HL-60/S4 treated with phorbol 12-myristate 13-acetate at 8.2 ng/mL for 4 days and 3 days (cell line): ENCODE data around the gene PIGA.

Experiments
- in situ Hi-C: fragments of 300-500 bp; cut with MboI; formaldehyde crosslinking; loops from 2 replicates; pipeline ENCODE4 v1.15.0; 2022; ENCODE audit warnings: low sequenced_read_pairs

The PIGA gene, protein sequence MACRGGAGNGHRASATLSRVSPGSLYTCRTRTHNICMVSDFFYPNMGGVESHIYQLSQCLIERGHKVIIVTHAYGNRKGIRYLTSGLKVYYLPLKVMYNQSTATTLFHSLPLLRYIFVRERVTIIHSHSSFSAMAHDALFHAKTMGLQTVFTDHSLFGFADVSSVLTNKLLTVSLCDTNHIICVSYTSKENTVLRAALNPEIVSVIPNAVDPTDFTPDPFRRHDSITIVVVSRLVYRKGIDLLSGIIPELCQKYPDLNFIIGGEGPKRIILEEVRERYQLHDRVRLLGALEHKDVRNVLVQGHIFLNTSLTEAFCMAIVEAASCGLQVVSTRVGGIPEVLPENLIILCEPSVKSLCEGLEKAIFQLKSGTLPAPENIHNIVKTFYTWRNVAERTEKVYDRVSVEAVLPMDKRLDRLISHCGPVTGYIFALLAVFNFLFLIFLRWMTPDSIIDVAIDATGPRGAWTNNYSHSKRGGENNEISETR

DNA sequence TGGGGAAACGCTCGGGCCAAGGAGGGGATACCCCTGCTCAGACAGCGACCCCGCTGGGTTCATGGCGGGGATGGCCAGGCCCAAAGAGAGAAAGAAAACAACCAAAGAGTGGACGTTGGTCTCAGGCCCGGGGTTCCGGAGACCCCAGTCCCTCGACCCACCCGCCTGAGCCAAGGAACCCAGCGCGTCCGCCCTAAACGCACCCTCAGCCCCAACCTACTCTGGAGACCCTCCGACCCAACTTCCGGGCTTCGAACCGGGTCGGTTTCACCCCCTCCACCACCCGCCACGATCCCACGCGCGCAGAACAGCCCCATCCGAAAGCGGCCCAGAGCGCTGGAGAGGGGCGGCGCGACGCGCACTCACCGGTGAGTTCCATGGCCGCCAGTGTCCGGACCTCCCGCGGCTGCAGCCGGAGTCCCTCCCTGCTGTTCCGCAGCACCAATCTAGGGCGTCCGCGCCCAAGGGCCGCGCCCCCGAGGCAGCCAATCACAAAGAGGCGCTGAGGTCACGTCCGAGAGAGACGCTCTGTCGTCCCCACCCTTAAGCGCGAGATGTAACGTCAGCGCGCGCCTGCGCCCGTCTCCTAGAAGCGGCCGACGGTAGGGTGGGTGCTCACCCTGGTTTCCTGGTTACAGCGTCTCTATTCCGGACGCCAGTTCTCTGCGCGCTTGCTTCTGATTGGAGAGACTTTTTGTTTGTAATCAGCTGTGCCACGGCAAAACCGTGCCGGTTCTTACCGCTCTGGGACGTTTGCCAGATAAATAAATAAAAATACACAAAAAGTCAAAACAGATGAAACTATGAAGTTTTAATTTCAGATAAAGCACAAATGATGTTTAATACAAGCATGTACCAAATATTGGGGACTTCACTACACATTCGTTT, at the start of gene PIGA:
PIGA (minus strand) TSS at position 389 of the 888 bp plus-strand sequence. CDS start 3,593 bp downstream, outside the sequence.
- in situ Hi-C loops, result no loop called here

DNA sequence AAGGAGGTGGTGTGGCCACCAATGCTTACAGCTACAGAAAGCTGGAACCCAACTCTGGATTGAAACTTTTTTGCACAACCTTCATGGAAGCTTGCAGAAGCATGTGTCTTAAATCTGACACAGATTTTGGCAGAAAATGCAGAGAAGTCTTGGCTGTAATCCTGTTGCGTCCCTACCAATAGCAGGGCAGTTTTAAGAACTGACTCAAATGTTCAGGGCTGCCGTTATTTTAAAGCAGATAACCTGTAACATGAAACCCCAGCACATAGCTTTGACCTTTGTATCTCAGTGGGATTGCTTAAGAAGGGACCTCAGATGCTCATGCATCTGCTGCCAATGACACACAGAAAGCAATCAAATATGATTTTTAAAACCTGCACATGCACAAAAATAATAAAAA, 49.0 kb upstream of the PIGA start, which contains the start of gene VEGFD:
VEGFD (minus strand) TSS at position 110 of the 400 bp plus-strand sequence. CDS start 467 bp downstream, outside the sequence.
- in situ Hi-C loops, result no loop called here

DNA sequence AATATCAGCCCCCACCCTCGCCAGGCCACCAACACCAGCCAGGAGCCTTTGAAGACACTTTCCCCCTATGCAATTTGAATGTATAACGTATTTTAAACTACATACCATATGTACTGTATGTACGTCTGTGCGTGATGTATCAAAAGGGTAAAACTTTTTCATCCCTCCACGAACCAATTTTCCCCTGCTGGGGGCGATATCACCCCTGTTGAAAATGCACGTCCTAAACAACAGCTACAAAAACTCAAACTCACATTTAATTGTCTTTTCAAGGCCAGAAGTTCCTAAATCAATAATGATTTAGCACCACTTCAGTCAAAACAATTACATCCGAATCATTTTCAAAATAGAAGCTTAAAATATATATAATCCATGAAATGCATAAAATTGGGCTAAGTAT, 47.5 kb upstream of the PIGA start:
- in situ Hi-C loops, result no loop called here

DNA sequence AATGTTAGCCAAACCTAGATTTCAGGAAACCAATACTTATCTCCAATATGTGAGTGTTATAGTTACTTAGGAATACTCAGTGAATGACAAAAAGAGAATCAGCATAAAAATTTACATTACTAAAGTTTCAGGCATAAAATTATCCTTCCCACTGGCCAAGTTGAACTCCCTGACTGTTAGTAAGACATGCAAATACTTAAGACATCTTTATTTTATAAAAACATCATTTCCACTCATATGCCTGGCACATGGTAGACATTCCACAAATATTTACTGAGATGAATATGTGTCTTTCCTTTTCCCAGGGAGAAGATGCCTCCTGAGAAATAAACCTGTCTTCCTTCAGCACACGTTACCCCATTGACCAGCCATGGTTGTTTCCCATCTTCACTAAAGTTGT, 41.6 kb upstream of the PIGA start:
- in situ Hi-C loops, result no loop called here

DNA sequence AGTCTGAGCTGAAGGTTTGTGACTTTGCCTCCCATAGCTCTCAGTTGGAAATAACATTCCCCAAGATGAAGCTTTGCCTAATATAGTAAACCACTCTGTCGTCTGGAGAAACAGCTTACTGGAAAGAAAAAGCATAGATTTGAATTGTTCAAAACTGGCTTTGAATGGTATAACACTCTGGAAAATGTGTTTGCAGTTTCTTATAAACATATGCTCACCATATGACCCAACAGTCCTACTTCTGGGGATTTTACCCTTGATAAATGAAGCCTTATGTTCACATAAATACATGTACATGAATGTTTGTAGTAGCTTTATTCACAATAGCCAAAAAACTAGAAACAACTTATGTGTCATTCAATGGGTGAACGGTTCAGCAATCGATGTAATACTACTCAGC, 38.7 kb upstream of the PIGA start:
- in situ Hi-C loops, result no loop called here

DNA sequence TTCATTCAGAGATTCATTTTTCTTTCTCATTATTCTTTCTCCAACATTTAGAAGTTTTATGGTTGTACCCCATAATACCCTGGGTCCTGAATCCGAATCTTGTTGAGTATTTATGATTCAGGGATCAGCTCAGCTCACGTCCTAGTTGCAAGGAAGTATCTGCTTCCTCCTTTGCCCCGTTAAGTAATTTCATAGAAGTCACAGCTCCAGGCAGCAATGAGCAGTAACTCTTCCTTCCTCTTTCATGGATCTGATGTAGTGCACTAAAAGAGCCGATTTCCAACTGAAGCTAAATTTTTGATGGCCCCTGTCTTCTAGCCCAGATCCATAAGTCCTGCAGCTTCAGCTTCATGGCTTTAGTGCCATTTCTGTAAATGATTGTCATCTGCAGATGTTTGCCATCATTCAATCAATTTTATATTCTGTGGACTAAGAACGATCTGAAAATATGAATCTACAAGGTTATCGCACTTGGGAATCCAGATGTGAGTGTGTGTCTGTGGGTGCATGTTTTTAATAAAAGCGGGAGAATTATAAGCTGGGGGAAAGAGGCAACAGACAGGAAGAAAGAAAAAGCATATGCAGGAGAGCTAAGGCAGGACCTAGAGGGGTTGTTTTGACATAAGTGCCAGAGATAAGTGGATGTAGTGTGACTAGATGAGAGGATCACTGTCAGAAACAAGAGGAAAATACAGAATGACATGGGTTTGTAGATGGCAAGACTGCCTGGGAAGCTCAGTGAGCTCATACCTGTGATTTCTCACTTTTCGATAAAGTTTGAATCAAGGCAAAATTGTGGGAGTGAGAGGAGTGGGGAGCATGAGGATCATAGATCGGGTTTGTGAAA, 31.4 kb upstream of the PIGA start:
- in situ Hi-C loops, result no loop called here

DNA sequence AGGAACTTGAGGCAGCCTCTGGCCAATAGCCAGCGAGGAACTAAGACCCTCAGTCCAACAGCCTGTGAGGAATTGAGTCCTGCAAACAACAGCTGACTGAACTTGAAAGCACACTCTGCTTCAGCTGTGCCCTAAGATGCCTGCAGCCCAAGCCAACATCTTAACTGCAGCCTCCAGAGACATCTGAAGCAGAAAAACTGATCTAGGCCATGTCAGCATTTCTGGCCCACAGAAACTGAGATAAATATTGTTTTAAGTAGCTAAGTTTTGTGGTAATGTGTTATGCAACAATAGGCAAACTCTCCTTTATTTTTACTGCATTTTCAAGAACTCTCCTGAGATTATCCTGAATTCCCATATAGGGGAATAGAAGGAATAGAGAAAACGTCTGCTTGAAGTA, 24.4 kb upstream of the PIGA start:
- in situ Hi-C loops, result no loop called here

DNA sequence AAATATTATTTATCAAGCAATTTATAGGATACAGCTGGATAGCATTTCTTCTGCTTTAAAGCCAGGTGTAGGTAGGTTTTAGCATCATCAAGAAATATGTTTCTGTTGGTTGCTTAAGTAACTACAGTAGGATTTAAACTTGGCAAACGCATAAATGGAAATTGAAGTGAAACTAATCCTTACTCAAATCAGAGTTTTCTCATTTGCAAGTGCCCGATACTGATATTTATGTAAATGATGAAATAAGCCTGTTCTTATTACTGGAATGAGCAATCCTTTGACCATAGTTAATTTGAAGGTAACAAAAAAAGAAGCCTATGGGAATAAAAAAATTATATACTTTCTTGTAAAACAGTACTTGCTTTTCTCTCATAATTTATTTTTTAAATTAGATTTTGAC, 23.2 kb upstream of the PIGA start:
- in situ Hi-C loops, result no loop called here

DNA sequence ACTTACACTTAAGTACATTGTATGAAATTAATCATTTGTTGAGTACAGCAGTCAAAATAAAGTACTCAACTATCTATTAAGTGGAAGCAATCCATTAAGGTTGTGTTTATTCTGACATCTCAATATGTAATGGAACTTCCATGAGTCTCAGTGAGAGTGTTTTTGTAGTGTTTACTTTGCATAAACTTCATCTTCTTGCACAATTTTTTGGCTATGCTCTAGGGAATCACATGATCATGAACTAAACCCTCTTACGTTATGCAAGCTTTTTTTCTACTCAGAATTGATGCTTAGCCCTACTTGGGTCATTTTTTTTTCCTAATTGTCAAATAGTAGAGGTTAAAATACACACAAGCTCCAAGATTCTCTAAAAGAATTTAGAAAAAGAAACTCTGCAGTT, 21.1 kb upstream of the PIGA start:
- in situ Hi-C loops, result no loop called here

DNA sequence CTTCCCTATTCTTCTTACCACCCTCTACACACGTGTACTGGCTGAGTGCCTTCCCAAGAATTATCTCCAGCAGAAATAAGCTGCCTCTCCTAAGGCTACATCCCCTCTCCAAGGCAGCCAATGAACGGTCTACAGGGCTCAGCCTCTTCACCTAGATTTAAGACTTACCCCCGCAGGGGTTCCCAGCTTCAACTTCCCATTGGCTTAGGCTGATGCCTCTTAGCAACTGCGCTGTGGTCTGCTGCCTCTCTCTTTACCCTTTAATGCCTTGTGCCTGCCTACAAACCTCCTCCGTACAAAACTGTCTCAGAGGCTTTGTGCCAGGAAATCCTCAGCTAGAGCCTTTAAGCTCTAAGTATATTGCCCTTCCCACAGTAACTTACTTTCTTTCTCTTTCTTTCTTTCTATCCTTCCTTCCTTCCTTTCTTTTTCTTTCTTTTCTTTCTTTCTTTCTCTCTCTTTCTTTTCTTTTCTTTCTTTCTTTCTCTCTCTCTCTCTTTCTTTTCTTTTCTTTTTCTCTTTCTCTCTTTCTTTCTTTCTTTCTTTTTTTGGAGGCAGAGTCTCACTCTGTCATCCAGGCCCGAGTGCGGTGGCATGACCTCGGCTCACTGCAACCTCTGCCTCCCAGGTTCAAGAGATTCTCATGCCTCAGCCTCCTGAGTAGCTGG, 15.1 kb upstream of the PIGA start:
- in situ Hi-C loops, result no loop called here

DNA sequence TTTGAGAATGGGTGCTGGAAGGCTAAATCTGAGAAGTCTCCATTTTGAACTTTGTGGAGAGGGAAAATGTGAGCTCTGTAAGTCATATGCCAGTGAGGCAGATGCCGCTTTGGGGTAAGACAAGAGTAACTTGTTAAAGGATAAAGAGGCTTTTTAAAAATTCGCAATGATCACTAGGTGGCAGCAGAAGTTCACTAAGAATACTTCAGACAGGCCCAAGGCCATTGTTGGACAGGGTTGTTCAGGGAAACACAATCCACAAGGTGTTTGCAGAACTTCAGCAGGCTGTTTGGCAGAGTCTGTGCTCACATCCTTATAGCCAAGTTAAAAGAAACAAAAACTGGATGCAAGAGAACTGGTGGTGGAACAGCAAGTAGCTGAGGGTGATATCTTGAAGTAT, 13.7 kb upstream of the PIGA start:
- in situ Hi-C loops, result no loop called here

DNA sequence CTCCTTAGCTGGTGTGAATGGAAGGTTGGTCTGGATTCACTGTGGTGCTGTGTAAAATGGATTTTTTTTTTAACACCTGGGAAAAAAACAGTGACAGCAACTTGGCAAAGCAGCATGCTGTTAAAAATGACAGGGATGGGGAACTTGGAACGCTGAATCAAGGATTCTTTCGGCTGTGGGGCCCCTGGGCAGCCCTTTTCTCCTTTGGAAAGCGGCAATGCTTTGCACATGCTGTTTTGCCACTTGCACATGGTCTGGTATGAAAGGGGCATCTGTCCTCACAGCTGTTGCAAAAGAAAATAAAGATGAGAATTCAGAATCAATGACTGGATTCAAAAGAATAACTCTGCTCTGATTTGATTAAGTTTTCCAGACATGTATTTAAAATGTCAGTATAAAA, 10.7 kb upstream of the PIGA start:
- in situ Hi-C loops, result no loop called here

DNA sequence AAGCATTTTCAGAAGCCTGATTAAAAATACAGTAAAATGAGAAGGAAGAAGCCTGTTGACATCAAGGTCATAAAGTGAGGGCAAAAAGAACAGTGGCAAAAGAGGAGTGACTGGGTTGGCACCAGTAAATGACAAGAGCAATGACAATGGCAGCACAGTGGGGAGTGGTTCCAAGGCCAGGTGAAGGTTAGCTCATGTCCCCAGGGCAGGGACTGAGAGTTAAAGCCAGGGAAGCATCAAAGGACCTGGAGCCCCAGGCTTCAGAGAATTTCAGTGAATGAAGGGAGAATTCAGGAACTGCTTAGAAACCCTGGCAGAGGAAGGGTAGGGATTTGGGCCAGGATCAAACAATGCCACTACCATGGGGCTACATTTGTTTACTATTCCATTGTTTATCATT, 8.8 kb upstream of the PIGA start:
- in situ Hi-C loops, result no loop called here

DNA sequence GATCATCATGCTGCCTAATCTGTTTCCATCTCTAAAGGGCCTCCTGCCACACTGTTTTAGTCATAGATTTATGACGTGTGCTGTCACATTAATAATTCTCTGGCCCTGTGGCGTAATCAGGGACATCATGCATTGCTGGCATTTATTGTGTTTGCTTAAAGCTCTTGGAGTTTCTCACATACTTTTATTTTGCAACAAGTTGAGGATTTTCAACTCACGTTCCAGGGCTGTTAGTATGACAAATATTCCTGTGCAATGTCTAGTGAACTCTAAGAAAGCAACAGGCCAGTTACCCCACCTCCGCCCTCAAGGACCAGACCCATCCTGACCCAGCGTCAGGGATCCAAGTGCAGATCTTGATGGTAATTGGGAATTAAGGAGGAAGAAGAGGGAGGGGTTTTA, 7.8 kb upstream of the PIGA start:
- in situ Hi-C loops, result no loop called here

DNA sequence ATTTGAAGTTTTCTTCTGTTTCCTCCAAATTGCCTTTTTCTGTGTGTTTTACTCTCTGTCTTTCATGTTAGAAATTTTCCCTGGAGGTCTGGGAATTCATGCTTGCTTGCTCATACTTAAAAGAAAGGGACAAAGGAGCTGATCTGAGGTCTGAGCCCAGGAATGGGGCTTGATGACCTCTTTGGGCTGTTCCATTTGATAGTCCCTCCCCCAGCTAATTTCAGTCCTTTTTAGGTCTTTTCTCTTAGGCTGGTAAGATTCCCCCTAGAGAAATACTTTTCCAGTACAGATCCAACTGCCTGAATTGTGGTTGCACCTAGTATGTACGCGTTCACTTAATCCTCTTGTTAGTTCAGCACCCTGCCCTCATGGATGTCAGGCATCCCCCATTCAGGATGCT, 5.5 kb upstream of the PIGA start:
- in situ Hi-C loops, result no loop called here

DNA sequence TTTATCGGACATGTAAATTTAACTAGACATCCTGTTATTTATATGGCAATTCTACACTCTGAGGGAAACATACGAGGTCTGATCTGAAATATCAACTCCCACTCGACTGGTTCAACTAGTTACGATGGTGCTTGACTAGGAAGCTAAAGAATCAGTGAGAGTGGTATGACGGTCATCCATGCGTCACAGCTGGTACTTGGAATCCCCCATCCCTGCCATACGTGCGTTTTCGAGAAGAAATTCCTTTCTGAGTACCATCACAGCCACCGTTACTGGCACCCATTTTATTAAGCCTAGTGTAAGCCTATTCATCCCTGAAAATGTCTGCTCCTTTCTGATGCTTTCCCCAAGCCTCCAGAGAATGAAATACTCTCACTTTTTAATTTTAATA, 695 bp upstream of the PIGA start:
- in situ Hi-C loops, result no loop called here

DNA sequence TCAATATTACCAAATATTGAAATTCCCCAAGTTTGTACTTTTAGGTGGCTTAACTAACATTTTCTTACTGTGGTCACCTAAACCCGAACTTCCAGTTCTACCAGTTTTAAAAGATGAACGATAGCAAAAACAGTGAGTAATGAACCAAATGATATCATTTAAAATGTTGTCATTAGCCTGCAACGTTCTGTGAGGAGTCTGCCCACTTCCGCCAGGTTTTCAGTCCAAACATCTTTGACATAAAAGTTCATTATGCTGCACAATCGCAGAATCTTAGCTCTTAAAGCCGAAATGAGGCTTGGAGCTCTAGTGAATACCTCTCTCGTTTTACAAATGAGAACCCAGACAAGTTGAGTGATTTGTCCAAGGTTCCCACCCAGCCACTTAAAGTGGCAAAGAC, 762 bp downstream of the PIGA start:
- in situ Hi-C loops, result no loop called here

DNA sequence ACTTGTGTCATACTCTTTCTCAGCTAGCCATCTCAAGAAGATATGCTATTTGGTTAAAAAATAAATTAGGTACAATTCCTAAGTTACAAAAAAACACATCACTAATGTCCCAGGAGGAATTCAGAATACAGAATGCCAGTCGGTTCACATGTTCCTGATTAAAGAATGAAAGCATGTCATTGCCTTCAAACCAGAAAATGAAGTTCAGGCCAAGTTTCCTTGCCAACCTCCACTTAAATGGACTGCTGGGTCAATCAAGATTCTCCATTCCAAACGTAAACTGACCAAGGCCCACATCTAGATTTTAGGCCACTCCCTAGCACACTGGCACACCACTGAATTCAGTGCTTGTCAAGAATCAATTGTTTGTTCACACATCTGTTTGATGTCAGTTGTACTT, 6.5 kb downstream of the PIGA start:
- in situ Hi-C loops, result no loop called here

DNA sequence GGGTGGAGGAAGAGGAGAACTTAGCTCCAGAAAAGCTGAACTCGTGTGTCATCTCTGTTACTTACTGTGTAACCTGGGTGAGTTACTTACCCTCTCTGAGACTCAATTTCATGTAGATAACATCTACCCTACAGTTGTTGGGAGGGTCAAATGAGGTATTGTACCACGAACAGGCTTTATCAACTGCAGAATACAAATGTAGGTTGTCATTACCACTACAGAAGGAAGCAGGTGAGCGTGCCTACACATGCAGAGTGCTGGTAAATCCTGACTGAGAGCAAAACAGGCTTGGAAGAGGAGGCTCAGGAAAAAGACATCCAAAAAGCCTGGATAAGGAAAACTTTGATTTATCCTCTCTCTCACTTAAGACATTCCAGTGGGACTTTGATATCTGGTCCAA, 7.2 kb downstream of the PIGA start:
- in situ Hi-C loops, result no loop called here

DNA sequence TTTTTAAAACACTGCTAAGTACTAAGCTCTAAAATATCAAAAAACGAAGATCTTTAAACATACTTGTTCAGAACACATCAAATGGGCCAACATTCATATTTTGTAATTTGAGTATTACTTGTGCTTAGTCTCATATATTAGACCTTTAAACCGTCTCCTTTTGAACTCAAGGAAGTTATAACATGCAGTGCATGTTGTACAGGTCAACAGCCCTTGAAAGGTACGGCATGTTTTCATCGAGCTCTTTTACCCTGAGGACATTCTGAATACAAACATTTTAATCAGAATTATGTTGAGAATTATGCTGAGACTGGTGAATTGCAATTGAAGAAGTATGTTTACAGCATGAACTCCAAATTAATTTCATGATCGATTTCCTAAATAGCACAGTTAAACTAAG, 12.9 kb downstream of the PIGA start:
- in situ Hi-C loops, result no loop called here
